ENCODE measurements around the gene KCNIP1.

GRCh38 chr5:170523142-170523551 lies 19.3 kb downstream of the KCNIP1 start:
- no peak for TF ChIP-seq CTCF (conservative IDR thresholded peaks at IDR 0.05; ENCODE audit: low read length)
- TF ChIP-seq EZH2phosphoT487 (IDR thresholded peaks at IDR 0.05; ENCODE audit: borderline replicate concordance): no peak

Data from Loucy (cell line).